ENCODE results near the gene FUT8. TPM values are rescaled to one million over a fixed set of nuclear protein-coding genes. Genes with fewer than 3 reads are reported as not detected.
"Not testable (repeated sequence)": the region's sequence is repeated elsewhere in the genome, so short reads cannot be mapped to it uniquely, and the experiment has no call there.

FUT8 gene
- total and polyA plus RNA-seq, 5 donors, result 5.2 to 16.9 (median 14.8) TPM

DNA sequence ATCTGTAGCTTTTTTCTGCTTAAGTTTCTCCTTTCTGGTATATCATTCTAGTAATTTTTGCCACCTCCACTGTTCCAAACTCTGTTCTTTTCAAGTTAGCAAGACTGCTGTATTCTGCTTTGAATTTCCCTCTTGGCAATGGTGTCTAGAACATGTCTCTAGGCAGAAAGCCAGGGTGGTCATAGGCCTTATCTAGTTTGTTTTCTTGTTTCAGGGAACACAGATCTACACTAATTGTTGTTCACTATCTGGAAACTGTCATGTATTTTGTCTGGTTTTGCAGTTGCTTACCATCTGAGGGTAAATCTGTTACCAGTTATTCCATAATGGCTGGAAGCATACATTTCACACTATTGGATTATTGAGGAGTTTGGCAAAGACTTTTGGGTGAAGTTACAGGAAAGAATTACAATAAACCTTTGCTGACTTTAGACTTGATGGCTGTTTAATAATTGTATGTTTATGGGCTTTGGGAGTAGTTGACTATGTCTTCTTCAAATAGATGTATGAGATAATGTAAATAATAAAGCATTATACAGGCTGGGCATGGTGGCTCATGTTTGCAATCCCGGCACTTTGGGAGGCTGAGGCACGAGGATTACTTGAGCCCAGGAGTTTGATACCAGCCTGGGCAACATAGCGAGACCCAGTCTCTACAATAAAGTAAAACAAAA is 41.4 kb downstream of the FUT8 start:
- WGBS, result 97% methylated on average over 3 of the region's 3 CpGs
- Histone ChIP-seq H3K27me3 (ENCODE audit: control insufficient read depth, insufficient read depth) (no peaks in the 10 kb centered on the region), H3K4me1 (ENCODE audit: control insufficient read depth, insufficient read depth, low read length) (no peaks in the 10 kb centered on the region), H3K27ac (ENCODE audit: low read length) (no peak overlapping the region), H3K9me3 (ENCODE audit: control insufficient read depth, low read length) (no peaks in the 10 kb centered on the region), H3K4me3 (ENCODE audit: low read length) (no peak overlapping the region)
- ATAC-seq (peak; percentile 35 to 48), DNase-seq (no peak)
- intact Hi-C loops (cut with DNase I), result no loop called here

- intact Hi-C loops (cut with DNase I), result no loop called here
- ATAC-seq, result no peak
- H3K4me3 ChIP-seq (ENCODE audit: low read length), result no peak overlapping the region
- WGBS, result 88% methylated on average over 1 of the region's 1 CpG
- no peak for DNase-seq
- no peak overlapping the region for H3K27ac ChIP-seq (ENCODE audit: low read length)
- H3K4me1 ChIP-seq (ENCODE audit: control insufficient read depth, insufficient read depth, low read length), result no peaks in the 10 kb centered on the region
- H3K9me3 ChIP-seq (ENCODE audit: control insufficient read depth, low read length), result no peaks in the 10 kb centered on the region
- H3K27me3 ChIP-seq (ENCODE audit: control insufficient read depth, insufficient read depth), result no peaks in the 10 kb centered on the region
Observed at GRCh38 chr14:65456247-65456646, 43.7 kb downstream of the FUT8 start.

DNA sequence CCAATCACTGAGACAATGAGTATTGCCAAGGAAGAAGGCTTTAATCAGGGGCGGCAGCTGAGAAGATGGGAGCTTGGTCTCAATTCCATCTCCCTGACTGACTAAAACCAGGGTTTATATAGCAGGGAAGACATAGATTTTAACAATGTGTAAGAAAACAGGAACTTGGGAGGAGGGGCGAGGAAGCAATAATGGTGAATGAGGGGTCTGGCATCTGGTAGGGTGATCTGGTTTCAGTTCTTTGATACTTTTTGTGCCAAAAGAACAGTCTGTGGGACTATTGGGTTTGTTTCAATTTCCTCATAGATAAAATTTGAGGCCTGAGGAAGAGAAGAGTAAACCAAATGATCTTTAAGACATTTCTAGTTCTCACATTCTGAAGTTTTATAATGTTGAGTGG is 49.2 kb downstream of the FUT8 start:
- ATAC-seq, result no peak
- intact Hi-C loops (cut with DNase I), result no loop called here
- WGBS, result 57% methylated on average over 2 of the region's 2 CpGs

GRCh38 chr14:65462411-65462810 is 49.9 kb downstream of the FUT8 start:
- Histone ChIP-seq H3K4me3 (ENCODE audit: low read length) (no peak overlapping the region), H3K9me3 (ENCODE audit: control insufficient read depth, low read length) (no peaks in the 10 kb centered on the region), H3K4me1 (ENCODE audit: control insufficient read depth, insufficient read depth, low read length) (no peaks in the 10 kb centered on the region), H3K27ac (ENCODE audit: low read length) (no peak overlapping the region), H3K27me3 (ENCODE audit: control insufficient read depth, insufficient read depth) (no peaks in the 10 kb centered on the region)
- ATAC-seq (no peak), DNase-seq (no peak)
- intact Hi-C loops (cut with DNase I), result no loop called here
- WGBS, result 84% methylated on average over 3 of the region's 3 CpGs

More for the DNA sequence above, 49.2 kb downstream of the FUT8 start:
- Histone ChIP-seq H3K4me1 (ENCODE audit: control insufficient read depth, insufficient read depth, low read length) (no peaks in the 10 kb centered on the region), H3K9me3 (ENCODE audit: control insufficient read depth, low read length) (no peaks in the 10 kb centered on the region), H3K27me3 (ENCODE audit: control insufficient read depth, insufficient read depth) (no peaks in the 10 kb centered on the region), H3K4me3 (ENCODE audit: low read length) (no peak overlapping the region), H3K27ac (ENCODE audit: low read length) (no peak overlapping the region)
- no peak for DNase-seq

- DNase-seq, result no peak
- intact Hi-C loops (cut with DNase I), result no loop called here
- 99% methylated on average over 1 of the region's 1 CpG for WGBS
- Histone ChIP-seq H3K4me1 (ENCODE audit: control insufficient read depth, insufficient read depth, low read length) (no peaks in the 10 kb centered on the region), H3K27ac (ENCODE audit: low read length) (no peak overlapping the region), H3K4me3 (ENCODE audit: low read length) (no peak overlapping the region), H3K9me3 (ENCODE audit: control insufficient read depth, low read length) (no peaks in the 10 kb centered on the region), H3K27me3 (ENCODE audit: control insufficient read depth, insufficient read depth) (no peaks in the 10 kb centered on the region)
- ATAC-seq, result no peak
Observed at GRCh38 chr14:65465584-65465983, 53.1 kb downstream of the FUT8 start.

DNA sequence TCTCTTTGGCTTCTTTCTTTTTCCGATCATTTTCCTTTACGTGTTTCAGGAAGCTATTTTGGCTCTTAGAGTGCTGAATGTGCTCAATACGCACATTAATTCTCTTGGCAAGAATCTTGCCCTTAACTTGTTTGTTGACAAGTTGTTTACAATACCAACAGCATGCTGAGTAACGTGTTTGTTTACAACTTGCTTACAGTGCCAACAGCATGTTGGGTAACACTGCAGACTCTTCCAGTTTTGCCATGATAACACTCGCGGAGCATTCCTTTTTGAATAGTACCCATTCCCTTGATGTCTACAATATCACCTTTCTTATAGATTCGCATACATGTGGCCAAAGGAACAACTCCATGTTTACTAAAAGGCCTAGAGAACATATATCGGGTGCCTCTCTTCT is 55.4 kb downstream of the FUT8 start:
- H3K4me3 ChIP-seq (ENCODE audit: low read length); intact Hi-C loops (cut with DNase I); H3K27me3 ChIP-seq (ENCODE audit: control insufficient read depth, insufficient read depth); H3K4me1 ChIP-seq (ENCODE audit: control insufficient read depth, insufficient read depth, low read length); ATAC-seq; DNase-seq; H3K27ac ChIP-seq (ENCODE audit: low read length); H3K9me3 ChIP-seq (ENCODE audit: control insufficient read depth, low read length): not testable (repeated sequence)
- WGBS, result 93% methylated on average over 8 of the region's 8 CpGs

GRCh38 chr14:65469903-65470302 is 57.4 kb downstream of the FUT8 start:
- no peaks in the 10 kb centered on the region for H3K9me3 ChIP-seq (ENCODE audit: control insufficient read depth, low read length)
- ATAC-seq (peak in 1 of 2 donors; percentile 16), DNase-seq (no peak)
- H3K4me3 ChIP-seq (ENCODE audit: low read length), result no peak overlapping the region
- 78% methylated on average over 11 of the region's 11 CpGs for WGBS
- H3K27ac ChIP-seq (ENCODE audit: low read length), result no peak overlapping the region
- no peaks in the 10 kb centered on the region for H3K4me1 ChIP-seq (ENCODE audit: control insufficient read depth, insufficient read depth, low read length)
- intact Hi-C loops (cut with DNase I), result no loop called here
- no peaks in the 10 kb centered on the region for H3K27me3 ChIP-seq (ENCODE audit: control insufficient read depth, insufficient read depth)

DNA sequence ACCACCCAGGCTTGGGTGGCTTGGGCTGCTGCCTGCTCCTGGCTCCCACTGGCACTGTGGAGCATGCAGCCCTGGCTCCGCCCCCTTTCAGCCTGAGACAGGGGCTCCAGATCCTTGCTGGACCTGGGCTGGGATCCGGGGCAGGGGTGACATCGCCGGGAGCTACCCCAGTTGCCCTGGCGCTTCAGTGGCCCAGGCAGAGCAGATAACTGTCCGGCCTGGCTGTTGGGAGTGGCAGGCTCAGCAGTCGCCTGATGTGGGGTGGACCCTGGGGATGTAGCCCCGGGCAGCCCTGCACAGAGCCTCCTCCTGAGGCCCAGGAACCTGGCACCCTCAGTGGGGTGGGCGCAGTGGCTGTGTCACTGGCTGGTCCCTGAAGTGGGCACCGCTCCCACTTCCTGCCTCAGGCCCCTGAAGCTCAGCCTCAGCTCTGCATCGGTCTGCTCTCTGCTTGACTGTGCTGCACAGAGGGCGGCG is 57.9 kb downstream of the FUT8 start:
- ATAC-seq (peak in 1 of 2 donors; percentile 31), DNase-seq (peak in 2 of 3 donors; percentile 13 to 34)
- Histone ChIP-seq H3K9me3 (ENCODE audit: control insufficient read depth, low read length) (no peaks in the 10 kb centered on the region), H3K27ac (ENCODE audit: low read length) (no peak overlapping the region), H3K4me3 (ENCODE audit: low read length) (no peak overlapping the region), H3K4me1 (ENCODE audit: control insufficient read depth, insufficient read depth, low read length) (no peaks in the 10 kb centered on the region), H3K27me3 (ENCODE audit: control insufficient read depth, insufficient read depth) (no peaks in the 10 kb centered on the region)
- 92% methylated on average over 13 of the region's 13 CpGs for WGBS
- intact Hi-C loops (cut with DNase I), result no loop called here

GRCh38 chr14:65471038-65471878 is 58.7 kb downstream of the FUT8 start:
- no peaks in the 10 kb centered on the region for H3K27me3 ChIP-seq (ENCODE audit: control insufficient read depth, insufficient read depth)
- WGBS, result 77% methylated on average over 5 of the region's 5 CpGs
- H3K9me3 ChIP-seq (ENCODE audit: control insufficient read depth, low read length), result no peaks in the 10 kb centered on the region
- H3K4me1 ChIP-seq (ENCODE audit: control insufficient read depth, insufficient read depth, low read length), result no peaks in the 10 kb centered on the region
- no peak for DNase-seq
- H3K4me3 ChIP-seq (ENCODE audit: low read length), result no peak overlapping the region
- no peak for ATAC-seq
- intact Hi-C loops (cut with DNase I), result no loop called here
- no peak overlapping the region for H3K27ac ChIP-seq (ENCODE audit: low read length)

- intact Hi-C loops (cut with DNase I), result no loop called here
- DNase-seq, result no peak
- H3K4me1 ChIP-seq (ENCODE audit: control insufficient read depth, insufficient read depth, low read length), result no peaks in the 10 kb centered on the region
- H3K9me3 ChIP-seq (ENCODE audit: control insufficient read depth, low read length), result no peaks in the 10 kb centered on the region
- H3K27ac ChIP-seq (ENCODE audit: low read length), result no peak overlapping the region
- ATAC-seq, result no peak
- no peaks in the 10 kb centered on the region for H3K27me3 ChIP-seq (ENCODE audit: control insufficient read depth, insufficient read depth)
- H3K4me3 ChIP-seq (ENCODE audit: low read length), result no peak overlapping the region
Observed at GRCh38 chr14:65472189-65472588, 59.7 kb downstream of the FUT8 start.

- Histone ChIP-seq H3K27ac (ENCODE audit: low read length) (no peak overlapping the region), H3K27me3 (ENCODE audit: control insufficient read depth, insufficient read depth) (no peaks in the 10 kb centered on the region), H3K4me1 (ENCODE audit: control insufficient read depth, insufficient read depth, low read length) (no peaks in the 10 kb centered on the region), H3K4me3 (ENCODE audit: low read length) (no peak overlapping the region), H3K9me3 (ENCODE audit: control insufficient read depth, low read length) (no peaks in the 10 kb centered on the region)
- WGBS, result 69% methylated on average over 2 of the region's 2 CpGs
- intact Hi-C loops (cut with DNase I), result no loop called here
- DNase-seq, result no peak
- no peak for ATAC-seq
Observed at GRCh38 chr14:65476273-65476941, 63.9 kb downstream of the FUT8 start.

All from right cardiac atrium (tissue), 5 donors.